ENCODE data around the gene COL27A1.

DNA sequence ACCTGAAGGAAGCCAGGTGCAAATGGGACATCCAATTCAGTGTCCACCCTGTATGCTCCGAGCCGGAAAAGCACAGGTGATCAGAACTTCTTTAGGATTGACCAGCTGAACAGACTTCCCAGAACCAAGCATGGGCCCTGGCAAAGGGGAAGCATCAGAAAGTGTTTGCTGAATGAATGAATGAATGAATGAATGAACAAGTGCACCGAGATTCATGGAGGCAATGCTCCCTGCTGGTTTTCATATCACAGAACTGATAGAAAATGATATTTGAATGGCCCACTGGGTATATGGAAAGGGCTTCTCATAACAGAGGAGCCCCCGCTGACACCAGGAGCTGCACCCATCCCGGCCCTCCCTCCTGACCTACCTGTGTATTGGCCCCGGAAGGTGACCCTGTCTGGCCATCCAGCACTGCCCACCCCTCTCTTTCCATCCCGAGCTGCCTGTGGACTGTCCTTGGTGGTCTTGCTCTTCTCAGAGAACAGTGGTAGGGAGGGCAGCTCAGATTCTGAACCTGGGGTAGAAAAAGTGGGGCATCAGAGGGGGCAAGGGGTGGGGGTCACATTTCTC is 190.2 kb downstream of the COL27A1 start:
- TF ChIP-seq, protein P1, sequence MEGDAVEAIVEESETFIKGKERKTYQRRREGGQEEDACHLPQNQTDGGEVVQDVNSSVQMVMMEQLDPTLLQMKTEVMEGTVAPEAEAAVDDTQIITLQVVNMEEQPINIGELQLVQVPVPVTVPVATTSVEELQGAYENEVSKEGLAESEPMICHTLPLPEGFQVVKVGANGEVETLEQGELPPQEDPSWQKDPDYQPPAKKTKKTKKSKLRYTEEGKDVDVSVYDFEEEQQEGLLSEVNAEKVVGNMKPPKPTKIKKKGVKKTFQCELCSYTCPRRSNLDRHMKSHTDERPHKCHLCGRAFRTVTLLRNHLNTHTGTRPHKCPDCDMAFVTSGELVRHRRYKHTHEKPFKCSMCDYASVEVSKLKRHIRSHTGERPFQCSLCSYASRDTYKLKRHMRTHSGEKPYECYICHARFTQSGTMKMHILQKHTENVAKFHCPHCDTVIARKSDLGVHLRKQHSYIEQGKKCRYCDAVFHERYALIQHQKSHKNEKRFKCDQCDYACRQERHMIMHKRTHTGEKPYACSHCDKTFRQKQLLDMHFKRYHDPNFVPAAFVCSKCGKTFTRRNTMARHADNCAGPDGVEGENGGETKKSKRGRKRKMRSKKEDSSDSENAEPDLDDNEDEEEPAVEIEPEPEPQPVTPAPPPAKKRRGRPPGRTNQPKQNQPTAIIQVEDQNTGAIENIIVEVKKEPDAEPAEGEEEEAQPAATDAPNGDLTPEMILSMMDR (IDR thresholded peaks at IDR 0.05) = no peak
- TF ChIP-seq POLR2A (IDR thresholded peaks at IDR 0.05) = no peak

Data from testis (tissue), 2 donors.